Astrocyte (in vitro differentiated cells and primary cell): ENCODE data around the gene PSMD1. TPM values are rescaled to one million over a fixed set of nuclear protein-coding genes. Genes with fewer than 3 reads are reported as not detected.

Experiments used
- DNase-seq: peaks from one replicate; pipeline ENCODE4 v3.0.0-alpha.2; 2010; ENCODE audit warnings: low read depth
- FAIRE-seq: peaks from 2 replicates; lab custom pipeline; 2011; peaks lifted over from hg19 to GRCh38; lab: Jason Lieb, UNC
- H2AFZ ChIP-seq: 2 replicates; pipeline ENCODE4 v1.6.0; 2012; ENCODE audit warnings: low read depth, low read length, inconsistent platforms
- H3K27ac ChIP-seq: 2 replicates; pipeline ENCODE4 v1.5.1; 2011; ENCODE audit warnings: low read depth, low read length, inconsistent platforms
- H3K27me3 ChIP-seq: 2 replicates; pipeline ENCODE4 v1.6.0; 2011; ENCODE audit warnings: low read length, inconsistent platforms; ENCODE audit not compliant: insufficient read depth
- H3K36me3 ChIP-seq: 2 replicates; pipeline ENCODE4 v1.5.1; 2011; ENCODE audit warnings: low read length, inconsistent platforms; ENCODE audit not compliant: insufficient read depth
- H3K4me1 ChIP-seq: 2 replicates; pipeline ENCODE4 v1.5.1; 2011; ENCODE audit warnings: low read length, inconsistent platforms; ENCODE audit not compliant: insufficient read depth
- H3K4me2 ChIP-seq: 2 replicates; pipeline ENCODE4 v1.6.0; 2012; ENCODE audit warnings: low read length, inconsistent platforms
- H3K4me3 ChIP-seq: 2 replicates; pipeline ENCODE4 v1.5.1; 2011; ENCODE audit warnings: low read depth, mild to moderate bottlenecking, low read length, inconsistent platforms; ENCODE audit not compliant: insufficient read depth
- H3K79me2 ChIP-seq: 2 replicates; pipeline ENCODE4 v1.6.0; 2012; ENCODE audit warnings: mild to moderate bottlenecking, low read length, inconsistent platforms; ENCODE audit not compliant: insufficient read depth
- H3K9ac ChIP-seq: 2 replicates; pipeline ENCODE4 v1.6.0; 2012; ENCODE audit warnings: mild to moderate bottlenecking, low read length, inconsistent platforms
- H3K9me3 ChIP-seq: 2 replicates; pipeline ENCODE4 v1.5.1; 2012; ENCODE audit warnings: low read depth, mild to moderate bottlenecking, low read length, inconsistent platforms; ENCODE audit not compliant: insufficient read depth
- H4K20me1 ChIP-seq: 2 replicates; pipeline ENCODE4 v1.6.0; 2012; ENCODE audit warnings: low read length, inconsistent platforms; ENCODE audit not compliant: insufficient read depth
- H3K27ac Mint-ChIP-seq: one replicate; pipeline ENCODE4 v1.8.0; 2021; ENCODE audit warnings: mild to moderate bottlenecking, mixed read lengths; ENCODE audit not compliant: unreplicated experiment
- H3K27me3 Mint-ChIP-seq: one replicate; pipeline ENCODE4 v1.8.0; 2021; ENCODE audit warnings: low read depth, mixed read lengths; ENCODE audit not compliant: unreplicated experiment
- H3K36me3 Mint-ChIP-seq: one replicate; pipeline ENCODE4 v1.8.0; 2021; ENCODE audit warnings: low read depth, mixed read lengths; ENCODE audit not compliant: unreplicated experiment
- H3K4me1 Mint-ChIP-seq: one replicate; pipeline ENCODE4 v1.8.0; 2021; ENCODE audit warnings: low read depth, mixed read lengths; ENCODE audit not compliant: unreplicated experiment
- H3K4me3 Mint-ChIP-seq: one replicate; pipeline ENCODE4 v1.8.0; 2021; ENCODE audit warnings: mild to moderate bottlenecking, moderate library complexity, mixed read lengths; ENCODE audit not compliant: unreplicated experiment
- H3K9me3 Mint-ChIP-seq: one replicate; pipeline ENCODE4 v1.8.0; 2021; ENCODE audit warnings: mild to moderate bottlenecking, mixed read lengths; ENCODE audit not compliant: unreplicated experiment
- CTCF ChIP-seq: IDR thresholded peaks from 2 replicates; pipeline ENCODE4 v1.5.1; 2011; ENCODE audit warnings: low read depth, mild to moderate bottlenecking, inconsistent platforms, low read length, moderate library complexity; ENCODE audit not compliant: insufficient read depth
- EZH2 ChIP-seq: IDR thresholded peaks from 2 replicates; pipeline ENCODE4 v1.6.1; 2012; ENCODE audit warnings: mild to moderate bottlenecking, low read length, inconsistent platforms; ENCODE audit not compliant: insufficient read depth
- total RNA-seq: library from RNA; stranded (reverse); gene quantifications from 2 replicates; pipeline ENCODE4 v1.2.1, GENCODE V29; 2021

The PSMD1 gene
- total RNA-seq, 1 donor from 2014 or later, result 151 TPM

GRCh38 chr2:231008131-231008530 is 48.5 kb upstream of the PSMD1 start:
- Mint-ChIP-seq H3K27me3 (peaks cover 44% of the 10 kb centered on the region), H3K27ac (no peak overlapping the region), H3K4me1 (peaks cover 10% of the 10 kb centered on the region), H3K36me3 (no peaks in the 10 kb centered on the region), H3K9me3 (peaks cover 13% of the 10 kb centered on the region), H3K4me3 (no peak overlapping the region)
- Histone ChIP-seq H3K9me3 (peaks cover 2% of the 10 kb centered on the region), H3K4me2 (no peak overlapping the region), H2AFZ (no peak overlapping the region), H4K20me1 (no peaks in the 10 kb centered on the region), H3K27ac (no peak overlapping the region), H3K27me3 (peaks cover 31% of the 10 kb centered on the region), H3K4me3 (no peak overlapping the region), H3K79me2 (no peaks in the 10 kb centered on the region), H3K36me3 (no peaks in the 10 kb centered on the region), H3K9ac (no peak overlapping the region), H3K4me1 (no peaks in the 10 kb centered on the region)
- TF ChIP-seq CTCF (no peak), EZH2 (no peak)
- DNase-seq (no peak), FAIRE-seq (no peak)

DNA sequence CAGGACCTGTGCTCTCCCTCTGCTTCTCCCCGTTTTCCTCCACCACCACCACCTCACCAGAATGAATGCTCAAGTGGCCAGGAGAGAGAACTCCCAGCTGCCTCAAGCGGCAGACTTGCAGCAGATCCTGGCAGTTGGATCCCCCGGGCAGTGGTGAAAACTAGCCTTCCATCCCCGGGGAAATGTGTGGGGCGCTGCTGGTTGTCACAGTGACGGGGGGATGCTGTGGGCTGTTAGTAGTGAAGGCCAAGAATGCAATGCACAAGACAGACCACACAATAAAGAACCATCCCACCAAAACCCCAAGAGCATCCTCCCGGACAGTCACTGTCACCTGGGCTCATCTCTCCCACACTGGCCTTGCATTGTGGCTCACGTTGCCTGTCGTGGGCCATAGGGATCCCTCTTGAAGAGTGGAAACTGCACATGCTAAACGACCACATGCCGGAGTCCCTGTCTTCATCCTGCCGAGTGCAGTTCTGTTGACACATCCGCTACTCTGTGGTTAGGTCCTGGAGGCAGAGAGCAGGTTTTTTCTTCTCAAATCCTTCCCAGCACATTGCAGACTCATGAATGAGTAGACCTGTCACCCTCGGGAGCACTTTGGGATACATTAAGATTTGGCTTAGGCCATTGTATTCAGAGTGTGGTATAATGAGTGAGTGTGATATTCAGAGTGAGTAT is 47.3 kb upstream of the PSMD1 start:
- Mint-ChIP-seq H3K27me3 (peaks cover 33% of the 10 kb centered on the region), H3K27ac (no peak overlapping the region), H3K4me1 (peaks cover 10% of the 10 kb centered on the region), H3K4me3 (no peak overlapping the region), H3K36me3 (no peaks in the 10 kb centered on the region), H3K9me3 (peaks cover 10% of the 10 kb centered on the region)
- no peak overlapping the region for H3K4me3 ChIP-seq
- H3K27ac ChIP-seq, result no peak overlapping the region
- TF ChIP-seq EZH2, result no peak
- no peak for TF ChIP-seq CTCF
- no peaks in the 10 kb centered on the region for H4K20me1 ChIP-seq
- H3K9me3 ChIP-seq, result peaks cover 2% of the 10 kb centered on the region
- FAIRE-seq (no peak), DNase-seq (peak; percentile 9)
- H3K36me3 ChIP-seq, result no peaks in the 10 kb centered on the region
- no peak overlapping the region for H3K4me2 ChIP-seq
- H2AFZ ChIP-seq, result no peak overlapping the region
- H3K79me2 ChIP-seq, result no peaks in the 10 kb centered on the region
- no peaks in the 10 kb centered on the region for H3K4me1 ChIP-seq
- H3K27me3 ChIP-seq, result peaks cover 28% of the 10 kb centered on the region
- H3K9ac ChIP-seq, result no peak overlapping the region

GRCh38 chr2:231010201-231010730 is 46.4 kb upstream of the PSMD1 start:
- no peak overlapping the region for H3K4me3 Mint-ChIP-seq
- peaks cover 10% of the 10 kb centered on the region for H3K4me1 Mint-ChIP-seq
- H3K27me3 Mint-ChIP-seq, result peaks cover 33% of the 10 kb centered on the region
- H3K9me3 Mint-ChIP-seq, result peaks cover 4% of the 10 kb centered on the region
- TF ChIP-seq EZH2, result no peak
- no peak for TF ChIP-seq CTCF
- Histone ChIP-seq H4K20me1 (no peaks in the 10 kb centered on the region), H3K79me2 (no peaks in the 10 kb centered on the region), H3K9ac (no peak overlapping the region), H3K27me3 (peaks cover 28% of the 10 kb centered on the region), H3K27ac (no peak overlapping the region), H3K4me3 (no peak overlapping the region), H3K4me1 (no peaks in the 10 kb centered on the region), H3K36me3 (no peaks in the 10 kb centered on the region), H3K9me3 (peaks cover 2% of the 10 kb centered on the region), H2AFZ (no peak overlapping the region), H3K4me2 (no peak overlapping the region)
- DNase-seq (no peak), FAIRE-seq (no peak)
- no peak overlapping the region for H3K27ac Mint-ChIP-seq
- no peaks in the 10 kb centered on the region for H3K36me3 Mint-ChIP-seq
